Adrenal gland (tissue), 5 donors: ENCODE data around the gene MRGPRE.

Experiments used
- CTCF ChIP-seq, 6 experiments: fragments of 450-650 bp in 4 of 6; fragments of 200-600 bp in 2 of 6; sonication (generic) in 1 of 6; IDR thresholded peaks; 1 replicate in 5 of 6; 2 replicates in 1 of 6; pipeline versions ENCODE4 v1.5.1 to v1.8.0; 2016 to 2021; ENCODE audit warnings: antibody characterized with exemption in 6 of 6, mild to moderate bottlenecking in 2 of 6, moderate library complexity in 1 of 6
- POLR2A ChIP-seq, 2 donors: fragments of 450-650 bp; IDR thresholded peaks; one replicate each; pipeline ENCODE4 v1.6.1; 2017; ENCODE audit warnings: antibody characterized with exemption in 2 of 2, mild to moderate bottlenecking in 2 of 2, moderate library complexity in 1 of 2
- donor health status: DM: no; HTN: no; CAD: no.

- TF ChIP-seq CTCF (IDR thresholded peaks at IDR 0.05) = no peak
- TF ChIP-seq POLR2A (IDR thresholded peaks at IDR 0.05) = no peak
Measured at GRCh38 chr11:3204141-3205015, 27.8 kb downstream of the MRGPRE start.
